GM12878 (cell line): ENCODE results near the gene MRAP2. TPM values are rescaled to one million over a fixed set of nuclear protein-coding genes. Genes with fewer than 3 reads are reported as not detected.

Source experiments
- ATAC-seq: fragments of 200-7000 bp; cut with Tn5 transposase; 3 replicates; pipeline ENCODE4 v1.9.1; 2020; ENCODE audit warnings: mild to moderate bottlenecking, moderate library complexity
- BruUV-seq: library from RNA; stranded (reverse); fragments of 400-500 nt; replicated peaks from 2 replicates; lab custom pipeline; 2021; lab: Mats Ljungman, UMichigan
- CTCF ChIA-PET: fragments of 300-600 bp; sonication (Branson Sonifier 250); formaldehyde crosslinking; extraction: SDS; loops from one replicate; lab custom pipeline; 2021; ENCODE audit warnings: inconsistent platforms; lab: Yijun Ruan, JAX
- POLR2A ChIA-PET: fragments of 350-600 bp; formaldehyde crosslinking; extraction: SDS; loops from one replicate; lab custom pipeline; 2021; ENCODE audit warnings: inconsistent platforms; lab: Charles Lee
- RAD21 ChIA-PET: fragments of 300-600 bp; sonication (Branson Sonifier 250); formaldehyde crosslinking; loops from one replicate; lab custom pipeline; 2023; ENCODE audit warnings: antibody characterized with exemption; ENCODE audit not compliant: unreplicated experiment; lab: Charles Lee
- SMC1A ChIA-PET: fragments of 300-600 bp; sonication (Branson Sonifier 250); formaldehyde crosslinking; loops from one replicate; lab custom pipeline; 2023; ENCODE audit not compliant: unreplicated experiment, uncharacterized antibody; lab: Charles Lee
- DNase-seq: peaks from one replicate; pipeline ENCODE4 v3.0.0-alpha.2; 2011; ENCODE audit warnings: low read depth, low spot score
- FAIRE-seq: peaks from 3 replicates; lab custom pipeline; 2011; peaks lifted over from hg19 to GRCh38; lab: Jason Lieb, UNC
- H2AFZ ChIP-seq: 2 replicates; pipeline ENCODE4 v1.6.0; 2011; ENCODE audit warnings: low read depth, low read length, control low read depth; ENCODE audit not compliant: control insufficient read depth
- H3K27ac ChIP-seq: 2 replicates; pipeline ENCODE4 v1.5.1; 2011; ENCODE audit warnings: control low read depth; ENCODE audit not compliant: control insufficient read depth, insufficient read depth
- H3K27me3 ChIP-seq, 2 experiments: replicated peaks in 1 of 2; 2 replicates each; pipeline versions ENCODE4 v1.6.0 to v1.6.1; 2011; ENCODE audit warnings: low read length in 1 of 2; ENCODE audit not compliant: control insufficient read depth in 2 of 2, insufficient read depth in 2 of 2
- H3K36me3 ChIP-seq, 2 experiments: 2 replicates each; pipeline ENCODE4 v1.5.1; 2011; ENCODE audit warnings: low read length in 1 of 2; ENCODE audit not compliant: control insufficient read depth in 2 of 2, insufficient read depth in 2 of 2
- H3K4me1 ChIP-seq: 2 replicates; pipeline ENCODE4 v1.6.1; 2011; ENCODE audit warnings: mild to moderate bottlenecking, low read length, moderate library complexity, mixed read lengths; ENCODE audit not compliant: control insufficient read depth, insufficient read depth
- H3K4me2 ChIP-seq: 2 replicates; pipeline ENCODE4 v1.6.0; 2011; ENCODE audit warnings: control low read depth; ENCODE audit not compliant: control insufficient read depth, insufficient read depth
- H3K4me3 ChIP-seq: fragments of 200-600 bp; sonication (generic); 2 replicates; pipeline ENCODE4 v1.5.1; 2016
- H3K79me2 ChIP-seq: 2 replicates; pipeline ENCODE4 v1.6.0; 2011; ENCODE audit warnings: low read length; ENCODE audit not compliant: control insufficient read depth, insufficient read depth
- H3K9ac ChIP-seq: 2 replicates; pipeline ENCODE4 v1.8.0; 2011; ENCODE audit warnings: low read length, control low read depth, mixed read lengths; ENCODE audit not compliant: control insufficient read depth, insufficient read depth
- H3K9me3 ChIP-seq: replicated peaks from 3 replicates; pipeline ENCODE4 v1.5.1; 2011; ENCODE audit warnings: mild to moderate bottlenecking, low read length; ENCODE audit not compliant: control insufficient read depth, insufficient read depth
- H4K20me1 ChIP-seq: 2 replicates; pipeline ENCODE4 v1.6.0; 2011; ENCODE audit not compliant: control insufficient read depth, insufficient read depth
- ATF7 ChIP-seq: fragments of 450-650 bp; IDR thresholded peaks from 2 replicates; pipeline ENCODE4 v1.6.1; 2016; ENCODE audit warnings: low read depth, mild to moderate bottlenecking
- CBFB ChIP-seq: IDR thresholded peaks from 2 replicates; pipeline ENCODE4 v1.6.1; 2016; ENCODE audit warnings: antibody characterized with exemption, low read depth
- IKZF1 ChIP-seq: fragments of 450-650 bp; conservative IDR thresholded peaks from 2 replicates; pipeline ENCODE4 v1.6.1; 2017; ENCODE audit warnings: antibody characterized with exemption, mild to moderate bottlenecking
- NFYB ChIP-seq: IDR thresholded peaks from 2 replicates; pipeline ENCODE4 v1.6.1; 2011; ENCODE audit warnings: low read depth, mild to moderate bottlenecking, low read length, improper control_type of control experiment, moderate library complexity; ENCODE audit not compliant: insufficient read depth
- RUNX3 ChIP-seq: IDR thresholded peaks from 2 replicates; pipeline ENCODE4 v1.6.1; 2012; ENCODE audit warnings: low read length, inconsistent platforms
- WGBS: methylation state at CpG from one replicate; pipeline ENCODE4 v1.1.6; 2016; ENCODE audit warnings: low lambda C conversion rate; ENCODE audit not compliant: insufficient replicate concordance, insufficient coverage; ENCODE audit errors: missing lambda C conversion rate; 5-methylcytosine and 5-hydroxymethylcytosine counted together
- in situ Hi-C: fragments of 300-500 bp; cut with MboI; formaldehyde crosslinking; loops from 9 replicates; pipeline ENCODE4 v1.14.3; 2018; ENCODE audit warnings: mixed read lengths
- intact Hi-C: fragments of 100-400 bp; cut with micrococcal nuclease; formaldehyde crosslinking; loops from one replicate; pipeline ENCODE4 v1.14.2; 2022; ENCODE audit not compliant: unreplicated experiment
- polyA plus RNA-seq, 11 experiments: library from polyadenylated mRNA; depleted of rRNA in 4 of 11; unstranded in 6 of 11; stranded (reverse) in 5 of 11; fragments of >200 nt; fragmentation: Nextera tagmentation in 4 of 11; fragmentation: Illumina TruSeq in 1 of 11; extraction: Ambion mirVana in 4 of 11; extraction: Trizol in 1 of 11; gene quantifications; 1 replicate in 1 of 11; 2 replicates in 10 of 11; pipeline versions ENCODE4 v1.2.1 to v1.2.3, GENCODE V29; 2011 to 2016; ENCODE audit warnings: inconsistent platforms in 2 of 11, missing spikeins in 2 of 11, low read depth in 1 of 11
- total RNA-seq, 4 experiments: library from RNA; depleted of rRNA in 3 of 4; stranded (reverse); fragments of >200 nt in 3 of 4; fragmentation: Illumina TruSeq in 1 of 4; extraction: Trizol in 1 of 4; gene quantifications; 2 replicates each; pipeline versions ENCODE4 v1.2.1 to v1.2.3, GENCODE V29; 2013 to 2021

The MRAP2 gene
- total and polyA plus RNA-seq, 10 of the 15 experiments (the other 5 are each of a cell fraction or from before 2014, with no cell fraction given), result not detected

DNA sequence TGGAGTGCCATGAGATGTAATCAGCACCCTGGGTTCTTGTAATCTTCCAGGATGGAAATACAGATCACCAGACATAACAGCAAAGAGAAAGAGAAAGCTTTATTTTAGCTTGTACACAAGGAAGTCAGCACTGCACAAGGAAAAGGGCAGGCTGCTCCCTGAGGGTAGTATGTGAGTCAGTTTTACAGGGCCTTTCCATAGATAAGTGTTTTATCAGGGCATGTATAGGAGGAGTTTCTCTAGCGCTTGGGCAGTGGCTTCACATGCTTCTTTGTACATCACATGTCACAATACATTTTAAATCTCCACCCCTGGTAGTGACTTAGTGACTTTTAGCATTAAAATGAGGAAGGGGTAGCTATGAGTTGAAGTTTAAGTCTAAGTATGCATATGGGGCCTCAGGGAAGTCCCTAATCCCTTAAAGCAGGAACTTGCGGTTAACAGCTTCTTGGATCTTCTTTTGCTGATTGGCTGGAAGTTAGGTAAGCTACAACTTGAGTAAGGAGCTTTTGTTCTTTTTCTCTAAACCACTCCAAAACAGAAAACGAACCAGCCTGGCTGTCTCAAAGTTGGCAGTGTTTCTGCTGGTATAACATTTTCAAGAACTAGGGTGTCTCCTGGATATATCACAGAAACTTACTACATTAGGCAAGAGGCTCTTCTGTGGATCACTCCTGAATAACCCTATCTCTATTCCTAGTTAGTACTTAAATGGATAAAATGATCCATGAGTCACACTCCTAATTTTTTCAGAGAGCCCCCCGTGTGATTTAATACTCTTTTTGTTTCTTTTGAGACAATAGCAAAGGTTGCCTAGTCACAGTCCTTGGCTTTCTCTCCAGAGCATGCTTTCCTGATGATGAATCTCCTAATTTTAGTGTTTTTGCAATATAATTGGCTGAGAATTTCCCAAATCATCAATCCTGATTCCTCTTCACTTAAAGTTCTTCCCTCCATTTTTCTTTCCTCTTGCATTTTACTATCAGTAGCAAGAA, 60.2 kb downstream of the MRAP2 start:
- peak; percentile 74 for ATAC-seq
- intact Hi-C loops, result no loop called here
- DNase-seq, result no peak
- BruUV-seq, result no TSS peak
- TF ChIP-seq ATF7, result peak; percentile 46; the same call in 1 of the 2 replicates
- no peak for TF ChIP-seq CBFB
- TF ChIP-seq NFYB, result peak; percentile 59; the same call in 1 of the 2 replicates
- peak; percentile 32; the same call in 1 of the 2 replicates for TF ChIP-seq IKZF1
- ChIA-PET POLR2A (no interaction called here), RAD21 (no interaction called here), SMC1A (interaction anchor here (0.8 to 1.9 kb wide), 3 partner anchors 9 to 588 kb away, joined by 3 to 5 read pairs (median 4); no protein-coding TSS in a partner anchor), CTCF (interaction anchor here (0.6 kb wide), 1 partner anchor 167 kb away, joined by 3 read pairs; no protein-coding TSS in a partner anchor)
- Histone ChIP-seq H3K9me3 (no peaks in the 10 kb centered on the region; the same call in 1 of the 3 replicates), H3K27ac (no peak overlapping the region), H3K4me2 (no peak overlapping the region), H3K36me3 (no peaks in the 10 kb centered on the region), H3K27me3 (no peaks in the 10 kb centered on the region), H2AFZ (peak overlapping the region; percentile 10), H3K79me2 (no peaks in the 10 kb centered on the region), H4K20me1 (no peaks in the 10 kb centered on the region), H3K4me3 (no peak overlapping the region), H3K4me1 (no peaks in the 10 kb centered on the region), H3K9ac (no peak overlapping the region)
- FAIRE-seq, result no peak
- WGBS, result 34% methylated on average over 4 of the region's 4 CpGs
- in situ Hi-C loops, result no loop called here

DNA sequence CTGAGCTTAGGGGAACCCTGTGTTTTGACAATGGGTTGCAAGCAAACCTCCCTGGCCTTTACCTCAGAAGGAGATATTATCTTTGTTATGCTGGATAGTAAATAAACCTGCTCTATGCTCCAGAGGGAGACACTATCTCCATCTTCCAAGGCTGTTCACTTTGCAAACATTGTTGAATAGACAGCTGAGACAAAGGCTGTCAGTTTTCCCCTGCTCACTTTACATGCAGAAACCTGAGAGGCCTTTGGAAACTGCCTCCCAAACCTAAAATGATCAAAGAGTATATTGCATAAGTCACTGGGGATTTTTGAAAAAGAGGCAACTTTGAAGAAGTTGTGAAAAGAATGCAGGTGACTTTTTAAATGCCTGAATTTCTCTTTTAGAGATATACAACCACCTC, 61.6 kb downstream of the MRAP2 start:
- in situ Hi-C loops (no loop called here), intact Hi-C loops (no loop called here)
- SMC1A ChIA-PET, result no interaction called here
- RAD21 ChIA-PET, result interaction anchor here (0.7 kb wide), 1 partner anchor 12 kb away, joined by 3 read pairs; no protein-coding TSS in a partner anchor
- TF ChIP-seq RUNX3, result no peak
- no peaks in the 10 kb centered on the region for H3K4me1 ChIP-seq
- POLR2A ChIA-PET, result no interaction called here
- CTCF ChIA-PET, result no interaction called here
- no peak overlapping the region for H3K27ac ChIP-seq
- no peaks in the 10 kb centered on the region; the same call in 1 of the 3 replicates for H3K9me3 ChIP-seq
- FAIRE-seq, result no peak
- no peak for ATAC-seq
- no peaks in the 10 kb centered on the region for H3K79me2 ChIP-seq
- H3K27me3 ChIP-seq, result no peaks in the 10 kb centered on the region
- H3K4me3 ChIP-seq, result no peak overlapping the region
- no peak overlapping the region for H3K9ac ChIP-seq
- no TSS peak for BruUV-seq
- no peaks in the 10 kb centered on the region for H4K20me1 ChIP-seq
- H3K36me3 ChIP-seq, result no peaks in the 10 kb centered on the region
- H3K4me2 ChIP-seq, result no peak overlapping the region
- no peak for DNase-seq
- H2AFZ ChIP-seq, result no peak overlapping the region
